GM10266 (cell line): Measurements from ENCODE around the gene SLC44A4.

Experiments
- DNase-seq: peaks from one replicate; pipeline ENCODE4 v3.0.0; 2012; ENCODE audit errors: extremely low spot score
- CTCF ChIP-seq: IDR thresholded peaks from 2 replicates; pipeline ENCODE4 v1.5.1; 2012; ENCODE audit warnings: mild to moderate bottlenecking, low read depth; ENCODE audit not compliant: control insufficient read depth, insufficient read depth; ENCODE audit errors: missing control alignments

The SLC44A4 gene

GRCh38 chr6:31877651-31878161, 1.1 kb downstream of the SLC44A4 start:
- no peak for DNase-seq
- TF ChIP-seq CTCF: no peak

- no peak for DNase-seq
- no peak for TF ChIP-seq CTCF
Observed at GRCh38 chr6:31877125-31877650, 1.6 kb downstream of the SLC44A4 start.

GRCh38 chr6:31876357-31876756, 2.4 kb downstream of the SLC44A4 start:
- TF ChIP-seq CTCF: no peak

GRCh38 chr6:31875877-31876276, 2.9 kb downstream of the SLC44A4 start:
- DNase-seq: no peak

More at GRCh38 chr6:31876357-31876756, 2.4 kb downstream of the SLC44A4 start:
- no peak for DNase-seq

GRCh38 chr6:31874836-31875572, 3.8 kb downstream of the SLC44A4 start:
- TF ChIP-seq CTCF: no peak
- DNase-seq: no peak

More at GRCh38 chr6:31875877-31876276, 2.9 kb downstream of the SLC44A4 start:
- TF ChIP-seq CTCF: no peak

- DNase-seq: no peak
Observed at GRCh38 chr6:31874084-31874670, 4.6 kb downstream of the SLC44A4 start.

More at GRCh38 chr6:31874084-31874670, 4.6 kb downstream of the SLC44A4 start:
- no peak for TF ChIP-seq CTCF
